ENCODE measurements around the gene CCDC149. TPM values are rescaled to one million over a fixed set of nuclear protein-coding genes. Genes with fewer than 3 reads are reported as not detected.

CCDC149 gene
- total and polyA plus RNA-seq, 11 donors, result 5.8 to 14.7 (median 9.9) TPM

GRCh38 chr4:24765376-24765988 is 147.4 kb downstream of the CCDC149 start:
- Histone ChIP-seq H3K36me3 (no peaks in the 10 kb centered on the region), H3K4me3 (no peak overlapping the region), H3K9me3 (no peaks in the 10 kb centered on the region), H3K4me1 (peaks cover 0 to 2% (median 0%) of the 10 kb centered on the region in 12 donors), H3K27me3 (no peaks in the 10 kb centered on the region), H3K27ac (no peak overlapping the region)
- 66 to 89% (median 85%) methylated on average over 4 of the region's 4 CpGs for WGBS, 4 donors
- no peak for ATAC-seq
- no peak for DNase-seq
- intact Hi-C loops (cut with DNase I), result no loop called here
- TF ChIP-seq CTCF (IDR thresholded peaks at IDR 0.05) (no peak), POLR2A (IDR thresholded peaks at IDR 0.05) (no peak)

GRCh38 chr4:24764345-24764744 is 148.5 kb downstream of the CCDC149 start:
- DNase-seq, result no peak

GRCh38 chr4:24763631-24764297 is 149.1 kb downstream of the CCDC149 start:
- WGBS, 4 donors, result 38 to 44% (median 39%) methylated on average over 5 of the region's 5 CpGs
- ATAC-seq (peak in 3 of 4 donors; percentile 36 to 56 (median 56)), DNase-seq (peak in 1 of 5 donors; percentile 34)
- Histone ChIP-seq H3K36me3 (no peaks in the 10 kb centered on the region), H3K4me3 (no peak overlapping the region), H3K27me3 (no peaks in the 10 kb centered on the region), H3K4me1 (peaks cover 0 to 2% (median 0%) of the 10 kb centered on the region in 12 donors), H3K9me3 (peaks cover 0 to 1% (median 0%) of the 10 kb centered on the region in 12 donors), H3K27ac (no peak overlapping the region)
- intact Hi-C loops (cut with DNase I), result no loop called here
- no peak for TF ChIP-seq CTCF (IDR thresholded peaks at IDR 0.05)
- no peak for TF ChIP-seq POLR2A (IDR thresholded peaks at IDR 0.05)

More at GRCh38 chr4:24764345-24764744, 148.5 kb downstream of the CCDC149 start:
- H3K4me1 ChIP-seq, result peaks cover 0 to 2% (median 0%) of the 10 kb centered on the region in 12 donors
- intact Hi-C loops (cut with DNase I), result no loop called here
- no peak for ATAC-seq
- H3K27me3 ChIP-seq, result no peaks in the 10 kb centered on the region
- H3K4me3 ChIP-seq, result no peak overlapping the region
- no peaks in the 10 kb centered on the region for H3K9me3 ChIP-seq
- WGBS, 4 donors, result 67 to 83% (median 80%) methylated on average over 3 of the region's 3 CpGs
- H3K27ac ChIP-seq, result no peak overlapping the region
- no peaks in the 10 kb centered on the region for H3K36me3 ChIP-seq
- TF ChIP-seq POLR2A (IDR thresholded peaks at IDR 0.05), result no peak
- no peak for TF ChIP-seq CTCF (IDR thresholded peaks at IDR 0.05)

Other genes with a start within 250 kb of the CCDC149 start
- 100 to 1,000 TPM in 1 of 9 donors, 10 to 100 TPM in 8; 17.0 to 110 (median 43.0) TPM for gene SOD3, start 117.5 kb downstream of the CCDC149 start, total RNA-seq
- gene SOD3, start 117.5 kb downstream of the CCDC149 start, polyA plus RNA-seq, result 10 to 100 TPM; 11.7 to 15.0 TPM
- 10 to 100 TPM in 1 of 9 donors, 1 to 10 TPM in 7, under 1 TPM in 1; 0.50 to 10.6 (median 2.7) TPM for gene LGI2, start 117.9 kb upstream of the CCDC149 start, total RNA-seq
- gene LGI2, start 117.9 kb upstream of the CCDC149 start, polyA plus RNA-seq, result 1 to 10 TPM in 1 of 2 donors, under 1 TPM in 1; 0.88 to 1.3 TPM
- 1 to 10 TPM; 3.2 to 7.6 (median 6.2) TPM for gene SEPSECS, start 247.4 kb upstream of the CCDC149 start, total RNA-seq
- 1 to 10 TPM; 2.0 to 2.6 TPM for gene SEPSECS, start 247.4 kb upstream of the CCDC149 start, polyA plus RNA-seq

All from heart left ventricle (tissue), 16 donors.